ENCODE results near the gene CRIP2. TPM values are rescaled to one million over a fixed set of nuclear protein-coding genes. Genes with fewer than 3 reads are reported as not detected.

CRIP2 gene
- total RNA-seq, 1 experiment from 2014 or later: 192 TPM

- DNase-seq (ENCODE audit: low spot score): no peak
- Histone ChIP-seq H3K27ac (ENCODE audit: low read depth, low read length, poor library complexity, severe bottlenecking) (no peak overlapping the region), H3K27me3 (replicated peaks; ENCODE audit: insufficient read depth, low read depth, low read length, poor library complexity) (no peaks in the 10 kb centered on the region), H3K4me1 (ENCODE audit: insufficient read depth, low read length, poor library complexity, severe bottlenecking) (no peaks in the 10 kb centered on the region), H3K36me3 (ENCODE audit: insufficient read depth, low read length, poor library complexity, severe bottlenecking) (peaks cover 23% of the 10 kb centered on the region), H3K9me3 (ENCODE audit: low read depth, low read length, poor library complexity, severe bottlenecking) (peaks cover 4% of the 10 kb centered on the region), H3K4me3 (ENCODE audit: low read depth, low read length, poor library complexity, severe bottlenecking) (no peak overlapping the region)
- no TSS peak for BruUV-seq (replicated peaks)
- intact Hi-C loops (cut with micrococcal nuclease; ENCODE audit: unreplicated experiment): no loop called here
- ChIA-PET CTCF (no interaction called here), POLR2A (ENCODE audit: low non-redundant PET) (no interaction called here)
- no peak for TF ChIP-seq EZH2 (IDR thresholded peaks at IDR 0.05; ENCODE audit: borderline replicate concordance, low read depth, low read length, poor library complexity, severe bottlenecking)
- TF ChIP-seq, protein P1, sequence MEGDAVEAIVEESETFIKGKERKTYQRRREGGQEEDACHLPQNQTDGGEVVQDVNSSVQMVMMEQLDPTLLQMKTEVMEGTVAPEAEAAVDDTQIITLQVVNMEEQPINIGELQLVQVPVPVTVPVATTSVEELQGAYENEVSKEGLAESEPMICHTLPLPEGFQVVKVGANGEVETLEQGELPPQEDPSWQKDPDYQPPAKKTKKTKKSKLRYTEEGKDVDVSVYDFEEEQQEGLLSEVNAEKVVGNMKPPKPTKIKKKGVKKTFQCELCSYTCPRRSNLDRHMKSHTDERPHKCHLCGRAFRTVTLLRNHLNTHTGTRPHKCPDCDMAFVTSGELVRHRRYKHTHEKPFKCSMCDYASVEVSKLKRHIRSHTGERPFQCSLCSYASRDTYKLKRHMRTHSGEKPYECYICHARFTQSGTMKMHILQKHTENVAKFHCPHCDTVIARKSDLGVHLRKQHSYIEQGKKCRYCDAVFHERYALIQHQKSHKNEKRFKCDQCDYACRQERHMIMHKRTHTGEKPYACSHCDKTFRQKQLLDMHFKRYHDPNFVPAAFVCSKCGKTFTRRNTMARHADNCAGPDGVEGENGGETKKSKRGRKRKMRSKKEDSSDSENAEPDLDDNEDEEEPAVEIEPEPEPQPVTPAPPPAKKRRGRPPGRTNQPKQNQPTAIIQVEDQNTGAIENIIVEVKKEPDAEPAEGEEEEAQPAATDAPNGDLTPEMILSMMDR (conservative IDR thresholded peaks at IDR 0.05; ENCODE audit: low read depth, low read length): no peak
These were observed 42.0 kb upstream of the CRIP2 start for GRCh38 chr14:105432657-105433056.

DNA sequence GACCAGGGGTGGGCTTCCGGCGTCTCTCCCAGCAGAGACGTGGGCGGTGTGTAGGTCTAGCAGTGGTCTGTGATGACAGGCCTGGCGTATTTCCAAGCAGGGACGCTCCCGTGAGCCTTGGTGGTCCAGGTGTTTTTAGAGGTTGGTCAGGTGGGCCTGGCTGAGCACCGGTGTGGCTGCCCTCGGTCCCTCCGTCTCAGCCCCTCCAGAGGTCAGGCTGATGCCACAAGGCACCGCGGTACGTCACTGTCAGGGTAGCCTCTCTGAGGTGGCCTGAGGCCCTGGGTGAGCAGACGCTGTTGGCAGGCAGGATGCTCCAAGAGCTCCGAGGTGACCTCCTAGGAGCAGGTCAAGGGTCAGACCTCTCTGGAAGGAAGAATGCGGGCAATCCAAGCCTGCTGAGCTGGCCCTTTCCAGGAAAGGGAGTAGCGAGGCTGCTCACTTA, 41.4 kb upstream of the CRIP2 start:
- CTCF ChIA-PET: no interaction called here
- no peaks in the 10 kb centered on the region for H3K4me1 ChIP-seq (ENCODE audit: insufficient read depth, low read length, poor library complexity, severe bottlenecking)
- H3K36me3 ChIP-seq (ENCODE audit: insufficient read depth, low read length, poor library complexity, severe bottlenecking): peaks cover 23% of the 10 kb centered on the region
- POLR2A ChIA-PET (ENCODE audit: low non-redundant PET): no interaction called here
- H3K9me3 ChIP-seq (ENCODE audit: low read depth, low read length, poor library complexity, severe bottlenecking): peaks cover 4% of the 10 kb centered on the region
- no peak for TF ChIP-seq EZH2 (IDR thresholded peaks at IDR 0.05; ENCODE audit: borderline replicate concordance, low read depth, low read length, poor library complexity, severe bottlenecking)
- TF ChIP-seq, protein P1 (conservative IDR thresholded peaks at IDR 0.05; ENCODE audit: low read depth, low read length): no peak
- H3K4me3 ChIP-seq (ENCODE audit: low read depth, low read length, poor library complexity, severe bottlenecking): no peak overlapping the region
- DNase-seq (ENCODE audit: low spot score): no peak
- no peak overlapping the region for H3K27ac ChIP-seq (ENCODE audit: low read depth, low read length, poor library complexity, severe bottlenecking)
- no TSS peak for BruUV-seq (replicated peaks)
- no peaks in the 10 kb centered on the region for H3K27me3 ChIP-seq (replicated peaks; ENCODE audit: insufficient read depth, low read depth, low read length, poor library complexity)
- intact Hi-C loops (cut with micrococcal nuclease; ENCODE audit: unreplicated experiment): no loop called here

GRCh38 chr14:105436402-105436801, 38.2 kb upstream of the CRIP2 start:
- TF ChIP-seq EZH2 (IDR thresholded peaks at IDR 0.05; ENCODE audit: borderline replicate concordance, low read depth, low read length, poor library complexity, severe bottlenecking): no peak
- TF ChIP-seq, protein P1 (conservative IDR thresholded peaks at IDR 0.05; ENCODE audit: low read depth, low read length): no peak
- CTCF ChIA-PET: no interaction called here

More at GRCh38 chr14:105436402-105436801, 38.2 kb upstream of the CRIP2 start:
- no peaks in the 10 kb centered on the region for H3K27me3 ChIP-seq (replicated peaks; ENCODE audit: insufficient read depth, low read depth, low read length, poor library complexity)
- peaks cover 6% of the 10 kb centered on the region for H3K4me1 ChIP-seq (ENCODE audit: insufficient read depth, low read length, poor library complexity, severe bottlenecking)
- no TSS peak for BruUV-seq (replicated peaks)
- no peak overlapping the region for H3K4me3 ChIP-seq (ENCODE audit: low read depth, low read length, poor library complexity, severe bottlenecking)
- H3K27ac ChIP-seq (ENCODE audit: low read depth, low read length, poor library complexity, severe bottlenecking): no peak overlapping the region
- no peak for DNase-seq (ENCODE audit: low spot score)
- intact Hi-C loops (cut with micrococcal nuclease; ENCODE audit: unreplicated experiment): no loop called here
- H3K36me3 ChIP-seq (ENCODE audit: insufficient read depth, low read length, poor library complexity, severe bottlenecking): peaks cover 12% of the 10 kb centered on the region
- no peaks in the 10 kb centered on the region for H3K9me3 ChIP-seq (ENCODE audit: low read depth, low read length, poor library complexity, severe bottlenecking)
- POLR2A ChIA-PET (ENCODE audit: low non-redundant PET): no interaction called here

Data from A673 (cell line).